GM23248 (cell line): ENCODE data around the gene ACP3.

Source experiments
- EZH2 ChIP-seq: fragments of 200-600 bp; sonication (generic); IDR thresholded peaks from 2 replicates; pipeline ENCODE4 v1.6.1; 2018; ENCODE audit warnings: antibody characterized with exemption, mild to moderate bottlenecking; ENCODE audit not compliant: insufficient read depth, poor library complexity, severe bottlenecking
- EZH2phosphoT487 ChIP-seq: fragments of 200-600 bp; sonication (generic); IDR thresholded peaks from 2 replicates; pipeline ENCODE4 v1.6.1; 2018; ENCODE audit warnings: antibody characterized with exemption, moderate library complexity, mild to moderate bottlenecking, low read depth; ENCODE audit not compliant: insufficient read depth

DNA sequence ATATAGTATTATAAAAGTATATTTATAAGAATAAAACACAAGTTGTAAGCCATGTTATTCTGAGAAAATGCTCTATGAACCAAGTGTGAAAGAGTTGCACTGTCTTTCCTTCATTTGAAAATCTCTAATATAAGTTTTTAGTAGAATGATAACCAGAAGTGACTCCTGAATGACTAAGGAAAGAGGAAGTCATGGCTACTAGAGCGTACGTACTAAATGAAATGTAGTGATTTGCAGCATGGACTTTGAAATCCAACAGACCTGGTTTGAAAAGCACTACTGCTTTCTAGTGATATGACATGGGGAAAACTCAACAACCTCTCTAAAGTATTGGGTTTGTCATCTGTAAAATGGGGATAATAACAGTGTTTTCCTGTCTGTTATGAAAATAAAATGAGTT, 89.8 kb downstream of the ACP3 start:
- TF ChIP-seq EZH2: no peak
- no peak for TF ChIP-seq EZH2phosphoT487
